Left ventricle myocardium superior (tissue), 1 donor: ENCODE data around the gene ZNF646. TPM values are rescaled to one million over a fixed set of nuclear protein-coding genes. Genes with fewer than 3 reads are reported as not detected.
A peak's percentile ranks its signal among the peaks of the same experiment; 100 is the strongest.

Source experiments
- ATAC-seq: fragments of 200-7000 bp; cut with Tn5 transposase; one replicate; pipeline ENCODE4 v1.9.1; 2020; ENCODE audit warnings: mild to moderate bottlenecking, moderate library complexity
- DNase-seq: peaks from one replicate; pipeline ENCODE4 v3.0.0-alpha.2; 2020
- intact Hi-C: fragments of 100-400 bp; cut with micrococcal nuclease; formaldehyde crosslinking; loops from one replicate; pipeline ENCODE4 v1.11.0; 2022
- long read RNA-seq: library from polyadenylated mRNA; unstranded; transcript quantifications from one replicate; pipeline ENCODE4 v2.0.0, GENCODE V29; 2021
- total RNA-seq: library from RNA; stranded (reverse); fragmentation: NEBNext Ultra II Directional; extraction: Animal tissue kit (Norgen Biotek cat#: 25700); gene quantifications from one replicate; pipeline ENCODE4 v1.2.1, GENCODE V29; 2021
- donor health status: DM: no; HTN: yes; CAD: no; lungs with severe emphysema.

ZNF646 gene
- 9.9 TPM for total RNA-seq
- long read RNA-seq, full-length matches to known transcripts, result 1 of 3 reads
- long read RNA-seq, partial matches to known transcripts, result 2 of 3 reads
- long read RNA-seq, other reads (novel, unspliced or antisense), result 0 of 3 reads

- peak; percentile 98 for DNase-seq
- peak; percentile 95 for ATAC-seq
- intact Hi-C loops, result no loop called here
Measured at GRCh38 chr16:31073970-31074813, at the start of gene ZNF646, which contains the start of gene ZNF668. ZNF646 (plus strand) TSS chr16:31074422; CDS start chr16:31076325, 1,903 bp downstream. ZNF668 (minus strand) TSS chr16:31074240; CDS start chr16:31064459, 9,781 bp downstream.

GRCh38 chr16:31025339-31025738 lies 48.9 kb upstream of the ZNF646 start:
- intact Hi-C loops, result no loop called here
- DNase-seq (no peak), ATAC-seq (no peak)

GRCh38 chr16:31029272-31029671 lies 45.0 kb upstream of the ZNF646 start:
- DNase-seq, result no peak
- intact Hi-C loops, result no loop called here
- ATAC-seq, result no peak

- intact Hi-C loops, result no loop called here
- no peak for DNase-seq
- no peak for ATAC-seq
Measured at GRCh38 chr16:31031276-31031675, 42.9 kb upstream of the ZNF646 start.

GRCh38 chr16:31032736-31033708 lies 41.2 kb upstream of the ZNF646 start, which contains the start of gene STX4:
STX4 (plus strand) TSS chr16:31033558; CDS start chr16:31033806, 248 bp downstream.
- intact Hi-C loops, result no loop called here
- ATAC-seq, result peak; percentile 96
- DNase-seq, result peak; percentile 99

- intact Hi-C loops, result no loop called here
- peak; percentile 89 for ATAC-seq
- peak; percentile 94 for DNase-seq
Measured at GRCh38 chr16:31033709-31034492, 40.3 kb upstream of the ZNF646 start.

GRCh38 chr16:31036691-31037090 lies 37.5 kb upstream of the ZNF646 start:
- ATAC-seq, result no peak
- DNase-seq, result no peak
- intact Hi-C loops, result no loop called here

GRCh38 chr16:31038993-31039392 lies 35.2 kb upstream of the ZNF646 start:
- no peak for DNase-seq
- no peak for ATAC-seq
- intact Hi-C loops, result no loop called here

GRCh38 chr16:31042866-31043265 lies 31.4 kb upstream of the ZNF646 start:
- DNase-seq (no peak), ATAC-seq (no peak)
- intact Hi-C loops, result no loop called here

GRCh38 chr16:31043352-31043751 lies 30.9 kb upstream of the ZNF646 start:
- no peak for DNase-seq
- ATAC-seq, result no peak
- intact Hi-C loops, result no loop called here

- no peak for ATAC-seq
- DNase-seq, result no peak
- intact Hi-C loops, result no loop called here
Measured at GRCh38 chr16:31043898-31044481, 30.2 kb upstream of the ZNF646 start.

- ATAC-seq, result no peak
- intact Hi-C loops, result no loop called here
- DNase-seq, result no peak
Measured at GRCh38 chr16:31050280-31051030, 23.8 kb upstream of the ZNF646 start.

- intact Hi-C loops, result no loop called here
- no peak for DNase-seq
- ATAC-seq, result no peak
Measured at GRCh38 chr16:31052114-31052513, 22.1 kb upstream of the ZNF646 start.

- intact Hi-C loops, result no loop called here
- DNase-seq (no peak), ATAC-seq (no peak)
Measured at GRCh38 chr16:31055613-31056012, 18.6 kb upstream of the ZNF646 start.

- ATAC-seq (no peak), DNase-seq (no peak)
- intact Hi-C loops, result no loop called here
Measured at GRCh38 chr16:31061126-31061812, 13.0 kb upstream of the ZNF646 start.

GRCh38 chr16:31061813-31062440 lies 12.3 kb upstream of the ZNF646 start:
- DNase-seq, result no peak
- ATAC-seq, result no peak
- intact Hi-C loops, result no loop called here

- DNase-seq (no peak), ATAC-seq (no peak)
- intact Hi-C loops, result no loop called here
Measured at GRCh38 chr16:31063495-31063842, 10.8 kb upstream of the ZNF646 start.
